Parathyroid adenoma (tissue), 2 donors: ENCODE measurements around the gene CCDC85C.

Experiments
- H2AFZ ChIP-seq: fragments of 300-600 bp; sonication (generic); one replicate; pipeline ENCODE4 v1.7.0; 2017; ENCODE audit warnings: antibody characterized with exemption, mild to moderate bottlenecking
- H3K27ac ChIP-seq: fragments of 300-600 bp; sonication (generic); one replicate; pipeline ENCODE4 v1.7.0; 2017
- H3K27me3 ChIP-seq: fragments of 300-600 bp; sonication (generic); one replicate; pipeline ENCODE4 v1.7.0; 2017; ENCODE audit warnings: low read length; ENCODE audit not compliant: control insufficient read depth, insufficient read depth
- H3K36me3 ChIP-seq: fragments of 300-600 bp; sonication (generic); one replicate; pipeline ENCODE4 v1.7.0; 2017; ENCODE audit warnings: low read length; ENCODE audit not compliant: control insufficient read depth, insufficient read depth
- H3K4me1 ChIP-seq: fragments of 300-600 bp; sonication (generic); one replicate; pipeline ENCODE4 v1.7.0; 2017; ENCODE audit warnings: control low read depth
- H3K4me2 ChIP-seq: fragments of 300-600 bp; sonication (generic); one replicate; pipeline ENCODE4 v1.7.0; 2017; ENCODE audit warnings: low read length
- H3K4me3 ChIP-seq: fragments of 300-600 bp; sonication (generic); one replicate; pipeline ENCODE4 v1.7.0; 2017; ENCODE audit warnings: low read depth, low read length
- H3K79me2 ChIP-seq: fragments of 300-600 bp; sonication (generic); one replicate; pipeline ENCODE4 v1.7.0; 2017; ENCODE audit warnings: control low read depth
- H3K9ac ChIP-seq: fragments of 300-600 bp; sonication (generic); one replicate; pipeline ENCODE4 v1.7.0; 2017; ENCODE audit warnings: mild to moderate bottlenecking
- H3K9me3 ChIP-seq: fragments of 300-600 bp; sonication (generic); one replicate; pipeline ENCODE4 v1.7.0; 2017; ENCODE audit warnings: low read length; ENCODE audit not compliant: control insufficient read depth
- TF ChIP-seq, protein P1 (sequence below): fragments of 300-600 bp; sonication (generic); IDR thresholded peaks from one replicate; pipeline ENCODE4 v1.7.0; 2017; ENCODE audit warnings: antibody characterized with exemption, mild to moderate bottlenecking
- donor health status: primary hyperparathyroidism.

The CCDC85C gene

DNA sequence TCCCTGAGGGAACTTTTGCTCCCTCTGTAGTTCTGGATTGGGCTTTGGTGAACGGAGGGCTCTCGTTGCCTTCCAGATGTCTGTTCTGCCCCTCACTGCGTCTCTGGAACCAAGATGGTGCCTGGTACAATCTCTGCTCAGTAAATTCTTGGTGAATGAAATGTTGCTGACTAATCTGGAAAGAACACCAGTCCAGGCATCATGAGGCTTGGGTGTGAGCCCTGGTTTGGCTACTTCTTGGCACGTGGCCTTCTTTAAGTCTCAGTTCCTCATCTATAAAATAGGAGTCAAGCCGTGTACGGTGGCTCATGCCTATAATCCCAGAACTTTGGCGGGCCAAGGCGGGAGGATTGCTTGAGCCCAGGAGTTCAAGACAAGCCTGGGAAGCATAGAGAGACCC, 45.2 kb upstream of the CCDC85C start:
- Histone ChIP-seq H3K27ac (no peak overlapping the region), H3K36me3 (no peaks in the 10 kb centered on the region), H3K9ac (no peak overlapping the region), H3K4me1 (no peaks in the 10 kb centered on the region), H3K79me2 (no peaks in the 10 kb centered on the region), H3K9me3 (no peaks in the 10 kb centered on the region), H2AFZ (no peak overlapping the region), H3K4me3 (no peak overlapping the region), H3K27me3 (no peaks in the 10 kb centered on the region), H3K4me2 (no peak overlapping the region)
- TF ChIP-seq, protein P1, sequence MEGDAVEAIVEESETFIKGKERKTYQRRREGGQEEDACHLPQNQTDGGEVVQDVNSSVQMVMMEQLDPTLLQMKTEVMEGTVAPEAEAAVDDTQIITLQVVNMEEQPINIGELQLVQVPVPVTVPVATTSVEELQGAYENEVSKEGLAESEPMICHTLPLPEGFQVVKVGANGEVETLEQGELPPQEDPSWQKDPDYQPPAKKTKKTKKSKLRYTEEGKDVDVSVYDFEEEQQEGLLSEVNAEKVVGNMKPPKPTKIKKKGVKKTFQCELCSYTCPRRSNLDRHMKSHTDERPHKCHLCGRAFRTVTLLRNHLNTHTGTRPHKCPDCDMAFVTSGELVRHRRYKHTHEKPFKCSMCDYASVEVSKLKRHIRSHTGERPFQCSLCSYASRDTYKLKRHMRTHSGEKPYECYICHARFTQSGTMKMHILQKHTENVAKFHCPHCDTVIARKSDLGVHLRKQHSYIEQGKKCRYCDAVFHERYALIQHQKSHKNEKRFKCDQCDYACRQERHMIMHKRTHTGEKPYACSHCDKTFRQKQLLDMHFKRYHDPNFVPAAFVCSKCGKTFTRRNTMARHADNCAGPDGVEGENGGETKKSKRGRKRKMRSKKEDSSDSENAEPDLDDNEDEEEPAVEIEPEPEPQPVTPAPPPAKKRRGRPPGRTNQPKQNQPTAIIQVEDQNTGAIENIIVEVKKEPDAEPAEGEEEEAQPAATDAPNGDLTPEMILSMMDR = no peak

DNA sequence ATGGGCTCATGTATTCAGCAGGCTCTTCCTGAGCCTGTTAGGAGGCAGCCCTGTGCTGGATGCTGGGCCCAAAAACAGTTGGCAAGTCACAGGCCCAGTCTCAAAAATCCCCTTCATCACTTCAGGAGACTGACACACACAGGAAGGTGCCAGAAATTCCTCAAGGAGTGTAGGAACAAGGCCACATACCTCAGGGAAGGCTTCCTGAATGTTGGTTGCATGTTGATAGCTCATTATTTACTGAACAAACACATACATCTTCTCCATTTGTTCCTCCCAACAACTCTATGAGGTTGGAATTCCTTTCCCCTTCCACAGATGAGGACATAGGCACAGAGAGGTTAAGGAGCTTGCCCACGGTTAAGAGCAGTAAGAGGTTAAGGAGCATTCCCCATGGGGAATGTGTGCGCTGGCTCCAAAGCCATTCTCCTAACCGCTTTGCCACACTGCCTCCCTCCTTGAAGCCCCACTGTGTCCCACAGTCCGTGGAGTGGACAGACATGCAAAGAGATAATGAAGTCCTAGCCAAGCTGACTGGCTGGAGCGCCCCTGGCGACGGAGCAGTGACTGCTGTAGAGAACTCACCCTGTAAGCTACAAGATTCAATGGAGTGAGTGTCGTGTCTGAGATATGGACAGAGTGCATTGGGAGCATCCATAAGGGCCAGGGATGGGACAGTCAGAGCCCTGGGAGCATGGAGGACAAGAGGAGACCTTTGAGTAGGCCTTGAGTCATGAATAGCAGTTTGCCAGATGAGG, 44.2 kb upstream of the CCDC85C start:
- Histone ChIP-seq H3K79me2 (no peaks in the 10 kb centered on the region), H3K36me3 (no peaks in the 10 kb centered on the region), H3K4me3 (no peak overlapping the region), H3K4me1 (no peaks in the 10 kb centered on the region), H3K27ac (no peak overlapping the region), H2AFZ (no peak overlapping the region), H3K27me3 (no peaks in the 10 kb centered on the region), H3K9ac (no peak overlapping the region), H3K9me3 (no peaks in the 10 kb centered on the region), H3K4me2 (no peak overlapping the region)
- TF ChIP-seq, protein P1 = no peak

DNA sequence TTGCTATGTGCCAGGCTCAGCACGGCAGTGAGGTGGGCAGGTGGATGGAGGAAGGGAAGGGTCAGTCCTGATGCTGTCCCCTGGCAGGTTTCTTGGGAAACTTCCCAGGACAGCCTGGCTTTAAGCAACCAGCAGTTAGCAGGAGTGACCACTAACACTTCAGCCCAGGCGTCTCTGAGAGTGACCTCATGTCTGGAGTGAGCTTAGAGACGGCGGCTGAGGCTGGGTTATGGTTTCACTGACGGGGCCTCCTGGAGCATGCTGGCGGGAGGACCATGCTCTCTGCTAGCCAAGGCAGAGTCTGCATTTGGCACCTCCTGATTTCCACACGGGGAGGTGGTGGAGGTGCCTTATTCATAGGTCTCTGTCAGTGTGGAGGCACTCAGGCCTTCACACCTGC, 43.4 kb upstream of the CCDC85C start:
- Histone ChIP-seq H3K36me3 (no peaks in the 10 kb centered on the region), H2AFZ (no peak overlapping the region), H3K27me3 (no peaks in the 10 kb centered on the region), H3K4me1 (no peaks in the 10 kb centered on the region), H3K4me3 (no peak overlapping the region), H3K4me2 (no peak overlapping the region), H3K27ac (no peak overlapping the region), H3K9me3 (no peaks in the 10 kb centered on the region), H3K9ac (no peak overlapping the region), H3K79me2 (no peaks in the 10 kb centered on the region)
- TF ChIP-seq, protein P1 = no peak

DNA sequence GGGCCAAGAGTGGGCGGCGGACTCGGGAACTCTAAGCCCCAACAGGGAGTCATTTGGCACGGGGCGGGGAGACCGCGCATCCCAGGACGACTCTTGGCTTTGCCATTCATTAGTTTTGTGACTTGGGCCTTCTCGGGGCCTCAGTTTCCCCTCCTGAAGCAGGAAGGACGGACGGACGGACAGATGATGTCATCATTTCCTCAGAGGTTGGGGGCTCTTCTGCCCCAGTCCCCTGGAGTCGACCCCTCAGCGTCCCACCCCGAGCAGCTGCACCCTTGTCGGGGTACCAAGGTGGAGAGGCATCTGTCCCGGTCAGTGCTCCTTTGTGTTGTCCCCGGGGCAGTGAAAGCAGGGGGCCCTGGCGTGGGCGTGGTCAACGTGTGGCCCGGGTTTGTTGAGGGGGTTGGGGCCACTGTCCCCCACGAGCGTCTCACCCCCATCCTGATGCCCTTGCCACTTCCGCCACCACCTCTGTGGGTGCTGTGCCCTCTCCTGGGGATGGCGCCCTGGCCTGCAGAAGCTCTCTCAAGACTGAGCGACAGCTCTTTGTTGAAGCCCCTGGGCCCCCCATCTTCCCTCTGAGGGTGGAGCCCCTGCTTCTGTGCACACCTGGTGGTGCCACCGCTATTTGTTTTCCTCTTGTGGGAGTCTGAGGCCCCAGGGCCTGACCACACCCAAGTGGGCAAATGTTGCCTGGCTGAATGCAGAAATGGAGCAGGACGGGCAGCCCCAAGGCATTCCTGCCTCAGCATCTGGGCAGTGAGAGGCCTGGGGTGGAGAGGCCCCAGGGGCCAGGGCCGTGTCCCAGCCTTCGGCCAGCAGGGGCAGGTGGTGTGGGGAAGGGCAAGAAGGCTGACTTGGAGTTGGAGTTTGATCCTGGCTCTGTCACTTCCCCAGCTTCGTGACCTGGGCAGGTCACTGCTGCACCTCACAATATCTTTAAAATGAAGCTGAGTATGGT, 41.8 kb upstream of the CCDC85C start:
- H3K4me1 ChIP-seq = no peaks in the 10 kb centered on the region
- H3K27ac ChIP-seq = no peak overlapping the region
- TF ChIP-seq, protein P1 = no peak
- H3K9me3 ChIP-seq = no peaks in the 10 kb centered on the region
- no peak overlapping the region for H3K9ac ChIP-seq
- H3K79me2 ChIP-seq = no peaks in the 10 kb centered on the region
- H3K4me2 ChIP-seq = peak overlapping the region; percentile 39
- no peaks in the 10 kb centered on the region for H3K36me3 ChIP-seq
- no peaks in the 10 kb centered on the region for H3K27me3 ChIP-seq
- peak overlapping the region; percentile 14 for H3K4me3 ChIP-seq
- H2AFZ ChIP-seq = peak overlapping the region; percentile 35
